Kidney epithelial cell (primary cell): ENCODE data around the gene SEPHS1. TPM values are rescaled to one million over a fixed set of nuclear protein-coding genes. Genes with fewer than 3 reads are reported as not detected.

Experiments used
- DNase-seq: peaks from one replicate; pipeline ENCODE4 v3.0.0-alpha.2; 2010; ENCODE audit warnings: low read depth
- H3K27me3 ChIP-seq: 2 replicates; pipeline ENCODE4 v1.6.0; 2011; ENCODE audit warnings: low read length; ENCODE audit not compliant: control insufficient read depth, insufficient read depth
- H3K36me3 ChIP-seq: 2 replicates; pipeline ENCODE4 v1.5.1; 2011; ENCODE audit warnings: low read length; ENCODE audit not compliant: control insufficient read depth, insufficient read depth
- H3K4me3 ChIP-seq: 2 replicates; pipeline ENCODE4 v1.5.1; 2011; ENCODE audit warnings: low read depth, mild to moderate bottlenecking, control low read depth, low read length
- CTCF ChIP-seq: IDR thresholded peaks from 2 replicates; pipeline ENCODE4 v1.5.1; 2011; ENCODE audit warnings: mild to moderate bottlenecking, moderate library complexity, low read length, control low read depth, inconsistent platforms; ENCODE audit not compliant: insufficient read depth, poor library complexity, severe bottlenecking
- total RNA-seq: library from RNA; depleted of rRNA; stranded (reverse); fragments of >200 nt; gene quantifications from 2 replicates; pipeline ENCODE4 v1.2.3, GENCODE V29; 2015

SEPHS1 gene
- total RNA-seq, 1 donor from 2014 or later: 48.9 TPM

GRCh38 chr10:13319166-13319565 is 28.9 kb downstream of the SEPHS1 start:
- H3K36me3 ChIP-seq: peaks cover 1% of the 10 kb centered on the region
- DNase-seq: no peak
- H3K27me3 ChIP-seq: no peaks in the 10 kb centered on the region
- H3K4me3 ChIP-seq: no peak overlapping the region
- no peak for TF ChIP-seq CTCF

GRCh38 chr10:13317474-13317873 is 30.6 kb downstream of the SEPHS1 start:
- no peak for DNase-seq
- Histone ChIP-seq H3K27me3 (no peaks in the 10 kb centered on the region), H3K4me3 (no peak overlapping the region), H3K36me3 (peaks cover under 1% of the 10 kb centered on the region)
- no peak for TF ChIP-seq CTCF

- no peaks in the 10 kb centered on the region for H3K36me3 ChIP-seq
- no peak for TF ChIP-seq CTCF
- no peaks in the 10 kb centered on the region for H3K27me3 ChIP-seq
- DNase-seq: no peak
- no peak overlapping the region for H3K4me3 ChIP-seq
Measured at GRCh38 chr10:13316635-13317311, 31.3 kb downstream of the SEPHS1 start.

GRCh38 chr10:13315361-13315760 is 32.7 kb downstream of the SEPHS1 start:
- TF ChIP-seq CTCF: no peak
- Histone ChIP-seq H3K4me3 (no peak overlapping the region), H3K36me3 (no peaks in the 10 kb centered on the region), H3K27me3 (no peaks in the 10 kb centered on the region)
- no peak for DNase-seq

GRCh38 chr10:13311177-13311575 is 36.9 kb downstream of the SEPHS1 start:
- no peak for DNase-seq
- no peak overlapping the region for H3K4me3 ChIP-seq
- no peaks in the 10 kb centered on the region for H3K27me3 ChIP-seq
- H3K36me3 ChIP-seq: no peaks in the 10 kb centered on the region
- no peak for TF ChIP-seq CTCF
